ENCODE results near the gene TMEM120B.

Gene TMEM120B

DNA sequence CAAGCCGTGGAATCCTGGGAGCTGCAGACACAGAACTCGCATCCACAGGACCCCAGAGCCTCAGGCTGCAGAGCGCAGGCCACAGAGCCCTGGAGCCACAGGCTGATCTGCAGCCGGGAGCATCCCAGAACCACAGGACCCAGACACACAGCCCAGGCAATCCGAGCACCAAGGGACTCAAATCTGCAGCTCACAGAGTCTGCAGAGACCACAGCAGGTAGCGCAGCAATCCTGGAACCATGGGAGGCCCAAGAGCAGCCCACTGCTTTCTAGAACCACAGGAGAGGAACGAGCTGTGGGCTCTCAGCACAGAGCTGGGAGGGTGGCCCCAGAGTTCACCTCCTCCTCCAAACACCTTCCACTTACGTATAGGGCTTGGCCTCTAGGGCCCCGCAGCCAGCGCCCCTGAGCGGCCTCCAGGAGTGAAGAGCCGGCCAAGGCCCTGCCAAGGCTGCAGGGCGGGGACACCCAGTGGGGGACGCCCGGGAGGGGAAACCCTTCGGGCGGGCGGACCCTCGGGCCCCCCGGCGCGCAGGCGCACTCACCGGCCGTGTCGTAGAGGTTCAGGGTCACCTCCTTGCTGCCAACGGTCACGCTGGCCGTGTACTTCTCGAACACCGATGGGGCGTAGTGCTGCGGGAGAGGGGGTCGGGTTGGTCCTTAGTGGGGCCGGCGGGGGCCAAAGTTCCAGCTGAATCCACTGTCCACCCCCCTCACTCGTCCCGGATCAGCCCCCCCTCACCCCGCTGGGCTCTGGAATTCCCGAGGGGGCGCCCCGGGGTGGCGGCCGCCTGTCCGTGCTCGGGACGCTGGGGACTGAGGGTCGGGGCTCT is 80.3 kb downstream of the TMEM120B start:
- no peak for DNase-seq (ENCODE audit: low read depth in 2 of 2)

DNA sequence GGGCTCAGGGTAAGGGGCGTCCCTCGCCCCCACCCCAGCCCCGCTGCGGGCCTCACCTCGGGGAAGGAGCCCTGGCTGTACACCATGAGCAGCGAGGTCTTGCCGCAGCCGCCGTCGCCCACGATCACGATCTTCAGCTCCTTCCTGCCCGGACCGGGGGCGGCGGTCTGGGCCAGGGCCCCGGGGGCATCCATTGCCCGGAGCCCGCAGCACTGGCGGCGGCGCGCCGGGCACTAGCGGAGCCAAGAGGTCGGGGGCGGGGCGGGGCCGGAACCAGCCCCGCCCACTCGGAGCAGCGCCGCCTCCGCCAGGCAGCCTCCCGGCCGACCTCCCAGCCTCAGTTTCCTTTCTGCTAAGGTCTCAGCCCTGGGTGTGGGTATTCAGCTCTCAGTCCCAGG is 80.9 kb downstream of the TMEM120B start, which contains the start of gene RHOF:
Gene RHOF (minus strand): TSS at position 249 of the 398 bp plus-strand sequence. CDS start 55 bp downstream, at position 194.
- DNase-seq (ENCODE audit: low read depth in 2 of 2): peak in 1 of 2 donors; percentile 75

DNA sequence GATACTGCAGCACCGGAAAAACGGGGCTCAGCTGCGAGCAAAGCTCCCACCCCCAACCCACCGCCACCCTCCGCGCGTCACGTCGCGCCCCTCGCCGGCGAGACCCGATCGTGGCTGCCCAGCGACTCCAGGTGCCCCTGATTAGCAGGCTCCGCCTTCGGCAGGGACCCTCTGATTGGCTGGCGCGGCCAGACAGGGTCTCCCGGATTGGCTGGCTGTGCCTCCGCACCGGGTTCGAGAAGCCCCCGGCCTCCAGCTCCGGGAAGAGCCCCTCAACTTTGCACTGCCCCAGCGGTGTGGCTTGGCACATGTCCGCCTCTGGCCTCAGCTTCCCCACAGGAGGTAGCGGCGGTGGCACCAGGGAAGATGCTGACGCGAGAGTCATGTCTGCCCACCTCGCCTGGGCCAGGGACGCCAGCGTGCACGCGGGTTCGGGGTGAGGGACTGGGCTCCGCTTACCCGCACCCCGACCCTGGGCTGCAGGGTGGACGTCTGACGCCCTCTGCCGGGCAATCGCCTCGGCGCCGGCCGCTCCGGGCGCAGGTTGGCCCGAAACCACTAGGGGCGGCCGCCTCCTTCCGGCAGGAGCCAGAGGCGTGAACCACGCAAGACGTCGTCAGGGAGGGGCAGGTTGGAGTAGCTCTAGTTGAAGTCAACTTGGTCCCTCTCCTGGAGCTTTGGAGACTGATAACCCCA is 81.4 kb downstream of the TMEM120B start:
- peak; percentile 89 to 95 for DNase-seq (ENCODE audit: low read depth in 2 of 2)

DNA sequence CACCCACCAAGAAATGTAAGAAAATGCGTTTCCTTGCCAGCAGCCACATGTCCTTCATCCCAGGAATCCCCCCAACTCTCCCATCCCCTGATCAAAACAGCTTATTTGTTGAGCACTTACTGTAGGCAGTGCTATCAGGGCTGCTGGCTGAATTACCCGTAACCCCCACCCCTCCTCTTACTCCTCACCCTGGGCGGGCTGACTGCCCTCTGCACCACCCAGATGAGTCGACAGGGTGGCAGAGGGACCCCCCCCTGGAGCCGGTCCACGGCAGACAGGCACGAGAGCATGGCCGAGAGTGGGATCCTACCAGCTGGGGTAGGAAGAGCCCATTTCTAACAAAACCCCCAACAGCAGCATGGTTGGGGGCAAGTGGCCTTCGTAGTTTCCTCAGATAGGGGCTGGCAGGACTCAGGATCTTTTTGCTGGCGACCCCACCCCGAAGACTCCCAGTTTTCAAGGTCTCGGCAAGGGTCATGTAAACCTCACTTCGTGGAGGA is 82.0 kb downstream of the TMEM120B start:
- DNase-seq (ENCODE audit: low read depth in 2 of 2): no peak

DNA sequence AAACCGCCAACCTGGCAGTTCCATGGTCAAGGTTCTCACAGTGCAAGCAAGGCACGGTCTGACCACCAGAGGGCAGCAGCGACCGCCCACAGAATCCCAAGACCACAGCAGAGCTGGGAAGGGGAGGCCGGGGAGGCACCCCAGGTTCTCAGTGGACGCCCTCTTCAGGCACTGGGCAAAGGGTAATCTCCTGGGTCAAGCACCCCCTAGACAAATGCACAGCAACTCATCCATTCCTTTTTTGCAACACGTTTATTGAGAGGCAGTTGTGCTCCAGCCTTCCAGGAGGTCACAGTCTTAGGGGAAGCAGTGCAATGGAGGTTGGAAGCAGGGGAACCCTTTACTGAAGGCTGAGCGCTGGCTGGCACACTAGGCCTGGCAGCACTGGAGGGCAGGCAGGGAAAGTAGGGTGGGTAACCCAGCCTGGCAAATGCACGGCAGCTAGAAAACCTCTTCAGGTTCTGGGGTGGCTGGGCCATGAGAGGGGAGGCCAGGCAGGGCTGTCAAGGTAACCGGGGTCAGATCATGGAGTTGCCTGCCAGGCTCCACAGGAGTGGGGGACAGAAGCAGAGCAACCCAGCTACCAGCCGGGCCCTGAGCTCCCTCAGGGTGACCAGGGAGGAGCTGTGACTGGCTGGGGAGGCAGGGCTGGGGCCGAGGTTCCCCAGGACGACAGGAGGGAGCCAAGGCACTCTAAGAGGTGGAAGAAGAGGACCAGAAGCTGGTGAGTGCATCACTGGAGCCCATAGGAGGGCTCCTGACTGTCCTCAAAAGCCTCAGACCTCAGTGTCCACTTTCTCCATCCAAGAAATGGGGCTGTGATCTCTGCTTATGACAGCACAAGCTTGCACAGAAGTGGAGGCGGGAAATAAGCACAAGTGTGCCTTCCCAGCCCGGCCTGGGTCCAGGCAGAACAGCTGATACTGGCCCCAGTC is 82.7 kb downstream of the TMEM120B start:
- peak in 1 of 2 donors; percentile 76 for DNase-seq (ENCODE audit: low read depth in 2 of 2)

DNA sequence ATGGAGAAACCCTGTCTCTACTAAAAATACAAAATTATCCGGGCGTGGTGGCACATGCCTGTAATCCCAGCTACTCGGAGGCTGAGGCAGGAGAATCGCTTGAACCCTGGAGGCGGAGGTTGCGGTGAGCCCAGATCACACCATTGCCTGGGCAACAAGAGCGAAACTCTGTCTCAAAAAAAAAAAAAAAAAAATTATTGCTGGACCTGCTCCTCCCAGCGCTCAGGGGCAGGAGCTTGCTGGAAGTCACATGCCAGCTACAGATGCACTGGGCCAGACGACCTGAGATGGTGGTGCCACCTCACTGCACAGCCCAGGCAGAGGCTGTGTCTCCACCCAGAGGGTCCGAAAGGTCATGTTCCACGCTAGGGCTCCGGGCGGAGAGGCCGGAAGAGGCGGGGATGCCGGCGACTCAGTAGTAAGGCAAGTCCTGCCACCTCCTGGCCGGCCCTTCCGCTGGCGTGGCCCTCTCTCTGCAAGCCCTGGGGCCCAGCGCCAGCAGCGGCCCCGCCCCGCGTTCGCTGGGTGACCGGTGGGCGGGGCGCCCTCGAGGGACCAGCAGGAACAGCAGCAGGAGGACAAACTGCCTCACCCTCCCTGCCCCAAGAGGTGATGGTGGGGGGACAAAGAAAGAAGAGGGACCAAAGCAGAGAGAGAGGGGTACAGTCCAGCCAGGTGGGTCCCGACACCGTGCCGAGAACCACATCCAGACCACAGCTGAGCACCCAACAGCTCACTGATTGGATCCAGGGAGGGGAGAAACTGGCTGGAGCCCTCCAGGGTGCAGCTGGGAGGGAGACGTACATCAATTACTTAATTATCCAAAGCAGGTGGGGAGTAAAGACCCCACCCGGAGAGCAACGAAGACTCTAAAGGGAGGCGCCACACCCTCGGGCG is 84.6 kb downstream of the TMEM120B start:
- DNase-seq (ENCODE audit: low read depth in 2 of 2): no peak

DNA sequence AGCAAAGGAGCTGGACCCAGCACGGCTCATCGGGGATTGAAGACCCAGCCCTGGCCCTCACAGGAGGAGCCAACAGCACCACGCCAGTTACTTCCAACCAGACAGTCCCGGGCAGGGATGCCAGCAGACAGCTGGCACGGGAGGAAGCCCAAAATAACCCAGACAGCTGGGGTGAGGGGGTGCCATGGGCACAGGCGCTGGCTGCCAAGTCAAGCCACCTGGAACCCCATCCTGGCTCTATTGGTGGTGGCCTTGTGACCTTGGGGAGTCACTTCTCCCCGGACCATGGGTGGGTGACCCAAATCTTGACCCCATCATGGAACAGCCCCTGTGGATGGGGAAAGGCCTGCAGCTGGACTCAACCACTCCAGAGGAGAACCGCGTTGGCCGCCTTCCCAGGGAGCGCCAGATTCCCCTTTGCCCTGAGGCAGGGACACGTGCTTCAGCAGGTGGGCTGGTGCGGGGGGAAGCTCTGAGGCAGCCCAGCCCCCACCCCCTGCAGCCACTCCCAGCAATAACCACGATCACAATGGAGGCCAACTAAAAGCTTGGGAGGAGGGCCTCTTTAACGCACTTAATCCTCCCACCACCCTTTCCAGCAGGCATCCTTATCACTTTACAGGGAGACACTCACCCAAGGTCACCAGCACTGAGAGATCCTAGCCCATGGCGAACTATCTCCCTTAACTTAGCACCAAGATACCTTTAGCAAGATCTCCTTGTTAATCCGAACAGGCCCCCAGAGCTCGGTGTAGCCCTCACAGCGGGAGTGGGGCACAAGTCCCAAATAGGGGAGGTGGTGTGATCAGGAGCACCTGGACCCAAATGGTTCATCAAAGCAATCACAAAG is 85.6 kb downstream of the TMEM120B start:
- DNase-seq (ENCODE audit: low read depth in 2 of 2): no peak

DNA sequence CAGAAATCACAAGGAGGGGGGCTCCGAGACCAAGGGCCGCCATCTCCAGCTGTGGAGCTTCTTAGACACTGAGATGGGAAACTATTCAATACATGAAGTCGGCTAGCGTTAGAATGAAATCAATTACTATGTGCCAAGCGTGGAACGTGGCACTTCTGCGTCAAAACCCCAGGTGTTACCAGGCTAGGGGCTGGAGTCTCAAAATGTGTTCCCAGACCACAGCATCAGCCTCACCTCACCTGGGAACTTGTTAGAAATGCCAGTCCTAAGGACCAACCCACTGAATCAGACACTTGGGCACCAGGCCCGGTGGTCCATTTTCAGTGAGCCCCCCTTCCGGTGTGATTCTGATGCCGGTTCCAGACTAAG is 86.2 kb downstream of the TMEM120B start:
- DNase-seq (ENCODE audit: low read depth in 2 of 2): no peak

DNA sequence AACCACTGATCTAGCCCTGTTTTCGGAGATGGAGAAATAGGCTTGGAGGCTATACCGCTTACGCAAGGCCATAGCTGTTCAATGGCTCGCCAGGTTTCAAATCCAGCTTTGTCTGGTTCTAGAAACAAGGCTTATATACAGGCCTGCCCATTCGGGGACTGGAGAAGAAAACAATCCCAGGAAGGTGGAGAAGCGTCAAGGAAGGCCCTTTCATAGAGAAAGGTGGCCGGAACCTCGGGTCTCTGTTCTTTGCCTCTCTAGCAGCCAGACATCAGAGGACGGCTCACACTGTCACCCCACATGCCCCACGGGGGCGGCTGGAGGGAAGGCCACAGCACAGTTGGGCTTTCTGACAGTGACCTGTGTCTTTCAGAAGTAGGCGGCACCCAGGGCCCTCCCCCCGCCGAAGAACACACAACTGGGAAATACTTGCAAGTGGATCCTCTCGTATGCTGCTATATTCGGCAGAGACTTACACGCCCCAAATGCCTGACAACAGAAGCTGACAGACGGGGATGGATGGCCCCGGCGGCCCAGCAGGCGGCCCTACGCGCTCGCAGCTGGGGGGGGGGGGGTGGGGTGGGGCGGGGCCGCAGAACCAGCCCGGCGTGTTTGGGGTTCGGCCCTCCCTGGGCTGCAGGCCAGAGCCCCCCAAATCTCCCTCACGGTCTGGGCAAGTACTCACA is 86.7 kb downstream of the TMEM120B start:
- no peak for DNase-seq (ENCODE audit: low read depth in 2 of 2)

DNA sequence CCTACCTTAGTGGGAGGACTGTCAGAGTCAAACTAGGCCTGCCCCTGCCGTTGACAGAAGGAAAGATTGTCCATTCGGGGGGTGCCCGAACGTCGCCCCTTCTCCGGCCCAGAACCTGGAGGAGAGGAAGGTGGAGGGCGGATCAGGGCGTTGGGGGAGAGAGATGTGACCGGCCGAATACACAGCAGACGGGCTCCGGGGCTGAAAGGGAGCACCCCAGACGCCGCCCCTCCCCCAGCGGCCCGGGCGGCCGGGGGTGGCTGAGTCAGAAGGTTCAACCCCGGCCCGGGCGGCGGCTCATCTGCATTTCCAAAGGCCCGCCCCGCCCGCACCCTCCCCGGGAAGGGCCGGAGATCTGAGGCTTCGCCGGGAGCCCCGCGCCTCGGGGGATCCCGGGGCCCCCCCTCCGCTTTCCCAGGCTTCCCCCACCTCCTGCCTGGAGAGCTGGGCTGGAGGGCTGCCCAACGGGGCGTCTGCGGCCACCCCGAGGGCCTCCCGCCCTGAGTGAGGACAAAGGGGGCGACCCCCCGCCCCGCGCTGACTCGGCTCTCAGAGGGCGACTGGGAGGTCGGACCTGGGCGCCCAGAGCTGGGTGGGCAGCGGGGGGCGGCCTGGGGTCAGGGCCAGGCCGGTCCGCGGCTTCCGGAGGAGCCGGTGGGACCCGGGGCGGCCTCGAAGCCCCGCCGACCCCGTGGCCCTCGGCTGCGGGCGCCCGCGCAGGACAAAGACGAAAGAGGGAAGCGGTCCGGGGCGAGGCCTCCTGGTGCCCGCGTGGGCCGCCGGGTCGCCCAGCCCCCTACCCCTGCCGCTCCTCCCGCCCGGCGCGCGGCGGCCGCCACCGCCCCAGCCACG is 87.5 kb downstream of the TMEM120B start:
- DNase-seq (ENCODE audit: low read depth in 2 of 2): peak in 1 of 2 donors; percentile 81

DNA sequence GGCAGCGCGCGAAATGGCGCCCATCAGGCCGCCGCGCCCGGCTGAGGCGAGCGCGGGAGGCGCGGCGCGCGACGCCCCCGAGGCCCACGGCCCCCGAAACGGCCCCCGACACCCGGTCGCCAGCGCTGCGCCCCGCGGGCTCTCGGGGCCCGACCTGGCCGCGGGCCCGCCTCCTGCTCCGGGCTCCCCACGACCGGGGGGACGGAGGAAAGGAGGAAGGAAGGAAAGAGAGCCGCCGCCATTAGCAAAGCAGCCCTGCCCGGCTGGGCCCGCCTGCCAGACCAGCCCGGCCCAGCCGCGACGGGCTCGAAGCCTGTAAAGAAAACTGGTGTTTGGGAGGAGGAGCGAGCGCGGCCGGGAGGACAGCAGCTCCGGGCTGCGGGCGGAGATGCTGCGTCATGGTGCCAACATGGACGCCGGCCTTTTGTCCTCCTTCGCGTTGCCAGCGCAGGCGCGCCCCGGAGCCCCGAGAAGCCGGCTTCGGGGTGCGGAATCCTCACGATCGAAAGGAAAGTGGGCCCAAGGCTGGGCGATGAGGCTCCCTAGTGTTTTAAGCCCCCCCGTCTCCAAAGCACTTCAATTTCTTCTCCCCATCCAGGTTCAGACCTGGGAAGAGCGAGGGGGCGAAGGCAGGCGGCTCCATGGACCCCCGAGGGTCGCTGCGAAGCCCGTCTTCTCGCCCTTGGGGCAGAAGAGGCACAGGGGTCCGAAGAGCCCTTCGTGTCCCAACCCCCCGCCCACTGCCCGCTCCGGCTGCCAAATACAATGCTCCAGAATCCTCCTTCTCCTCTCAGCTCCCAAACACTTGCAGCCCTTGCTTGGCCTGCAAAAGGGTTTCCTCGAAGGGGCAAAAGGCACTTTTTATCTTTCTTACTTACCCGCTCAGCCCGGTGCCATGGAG is 88.4 kb downstream of the TMEM120B start:
- no peak for DNase-seq (ENCODE audit: low read depth in 2 of 2)

DNA sequence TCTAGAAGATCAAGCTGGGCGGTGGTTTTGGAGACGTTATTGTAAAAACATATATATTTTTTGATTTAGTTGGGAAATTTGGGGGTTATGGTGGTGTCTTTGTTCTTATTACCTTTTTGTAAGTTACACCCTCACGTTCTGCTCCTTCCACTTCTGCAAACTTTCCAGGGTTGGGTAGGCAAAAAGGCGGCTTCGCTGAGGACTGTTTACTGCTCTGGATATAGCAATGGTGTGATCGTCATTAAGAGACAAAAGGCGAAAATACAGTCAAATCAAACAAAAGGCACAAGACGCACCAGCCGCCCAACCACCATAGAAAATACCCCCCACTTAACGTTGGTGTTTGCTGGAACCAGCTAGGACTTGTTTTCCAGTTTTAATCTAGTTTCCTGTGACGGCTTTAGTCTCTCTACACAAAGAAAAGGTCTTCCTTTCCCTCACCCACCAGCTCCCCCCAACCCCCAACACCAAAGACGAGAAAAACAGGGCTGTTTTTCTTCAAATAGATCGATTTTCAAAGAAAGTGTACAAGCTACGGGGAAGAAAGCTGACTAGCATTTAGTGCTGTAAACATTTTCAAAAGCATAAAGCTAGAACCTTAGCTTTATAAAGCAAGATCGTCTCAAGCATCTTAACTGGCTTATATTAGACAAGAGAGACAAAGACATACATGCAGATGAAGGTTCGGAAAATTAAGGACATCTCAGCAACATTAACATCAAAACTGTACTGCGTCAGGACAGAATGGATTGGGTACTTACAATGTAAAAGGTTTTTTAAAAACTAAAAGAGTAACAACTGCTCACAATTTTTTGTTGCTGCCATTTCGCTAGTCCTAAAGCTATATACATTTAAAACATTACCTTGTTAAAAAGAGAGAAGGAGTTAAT is 89.3 kb downstream of the TMEM120B start:
- DNase-seq (ENCODE audit: low read depth in 2 of 2): no peak

DNA sequence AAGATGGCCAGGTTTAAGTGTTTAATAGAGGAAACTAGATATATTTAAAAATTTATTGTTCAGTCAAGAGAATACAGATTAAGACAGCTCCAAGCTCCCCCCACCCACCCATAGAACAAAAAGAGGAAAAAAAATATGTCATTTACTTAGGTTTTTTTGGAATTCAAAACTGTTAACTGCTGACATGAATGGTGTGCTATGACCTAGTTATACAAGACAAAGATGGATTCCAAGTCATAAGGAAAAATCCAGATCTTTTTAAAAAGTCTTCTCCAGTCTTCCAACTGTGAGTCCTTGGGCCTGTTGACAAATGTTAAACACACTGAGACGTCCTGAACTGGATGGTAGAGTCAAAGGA is 89.9 kb downstream of the TMEM120B start:
- no peak for DNase-seq (ENCODE audit: low read depth in 2 of 2)

DNA sequence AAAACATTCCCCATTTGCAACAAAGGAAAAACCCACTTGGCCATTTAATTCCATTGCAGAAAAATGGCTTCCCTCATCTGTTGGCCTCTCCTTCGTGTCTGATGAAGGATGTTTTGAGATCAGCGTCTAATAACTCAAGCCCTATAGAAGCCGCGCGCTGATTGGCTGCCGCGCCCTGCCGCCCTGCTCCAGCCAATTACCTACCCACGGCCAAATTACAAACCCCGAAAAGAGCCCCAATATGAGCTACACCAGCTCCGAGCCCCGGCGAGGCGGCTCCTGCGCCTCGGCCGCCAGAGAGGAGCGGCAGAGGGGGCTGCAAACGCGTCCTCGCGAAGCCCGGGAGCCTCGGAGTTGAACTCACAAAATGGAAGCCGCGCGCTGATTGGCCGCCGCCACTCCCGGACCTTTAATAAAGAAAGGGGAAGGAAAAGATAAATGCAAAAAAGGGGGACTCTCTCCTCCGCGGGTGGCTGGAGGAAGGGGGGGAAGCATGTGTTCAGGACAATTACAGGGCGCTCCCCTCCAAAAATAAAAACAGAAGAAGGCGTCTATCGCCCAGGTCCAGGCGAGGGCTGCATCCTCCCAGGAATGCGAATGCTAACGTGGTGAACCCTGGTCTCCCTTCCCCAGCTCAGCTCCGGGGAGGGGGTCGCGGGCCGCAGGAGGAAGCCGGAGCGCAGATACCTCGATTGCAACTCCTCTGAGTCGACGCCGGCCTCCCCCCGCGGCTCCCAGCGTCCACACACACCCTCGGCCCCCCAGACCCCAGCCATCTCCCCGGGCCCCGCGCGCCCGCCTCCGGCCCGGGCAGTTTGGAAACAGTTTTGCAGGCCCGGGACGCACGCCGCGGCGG is 90.5 kb downstream of the TMEM120B start:
- DNase-seq (ENCODE audit: low read depth in 2 of 2): peak; percentile 80 to 85

DNA sequence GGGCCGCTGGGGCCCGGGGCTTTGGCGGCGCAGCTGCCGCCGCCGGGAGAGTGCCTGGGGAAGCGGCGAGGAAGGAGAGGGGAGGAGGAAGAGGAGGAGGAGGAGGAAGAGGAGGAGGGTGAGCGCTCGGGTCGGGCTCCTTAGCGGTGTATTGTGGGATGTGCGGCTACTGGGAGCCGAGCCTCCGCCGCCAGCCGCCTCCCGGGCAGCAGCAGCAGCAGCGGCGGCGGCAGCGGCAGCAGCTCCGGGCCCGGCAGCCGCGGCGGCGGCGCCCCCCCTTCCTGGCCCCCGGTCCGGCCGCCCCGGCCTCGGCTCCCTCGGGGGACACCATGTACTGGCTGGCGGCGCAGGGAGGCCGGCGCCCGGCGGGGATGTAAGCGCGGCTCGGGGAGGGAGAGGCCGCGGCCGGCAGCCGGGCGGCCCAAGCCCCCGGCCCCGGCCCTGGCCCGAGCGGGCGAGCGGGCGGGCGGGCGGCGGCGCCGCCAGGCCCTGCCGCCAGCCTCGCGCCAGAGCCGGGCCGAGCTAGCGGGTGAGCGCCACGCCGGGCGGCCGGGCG is 91.4 kb downstream of the TMEM120B start, which contains the start of gene SETD1B:
Gene SETD1B (plus strand): TSS at position 149 of the 556 bp plus-strand sequence. CDS start 729 bp downstream, outside the sequence.
- DNase-seq (ENCODE audit: low read depth in 2 of 2): no peak
